Ovary (tissue), 9 donors: ENCODE data around the gene PHKA2. TPM values are rescaled to one million over a fixed set of nuclear protein-coding genes. Genes with fewer than 3 reads are reported as not detected.

Experiments
- DNase-seq, 5 donors: peaks; one replicate each; pipeline ENCODE4 v3.0.0-alpha.2; 2019 to 2020
- H3K27ac ChIP-seq, 2 donors: fragments of 200-600 bp; one replicate each; pipeline versions ENCODE4 v1.5.1 to v1.8.0; 2019 to 2022
- H3K27me3 ChIP-seq: fragments of 200-600 bp; one replicate; pipeline ENCODE4 v1.8.0; 2022
- H3K36me3 ChIP-seq: fragments of 200-600 bp; sonication (generic); one replicate; pipeline ENCODE4 v1.5.1; 2019
- H3K4me1 ChIP-seq: one replicate; pipeline ENCODE4 v1.8.1; 2013; ENCODE audit warnings: mild to moderate bottlenecking, moderate library complexity; ENCODE audit not compliant: insufficient read depth
- H3K4me3 ChIP-seq: fragments of 200-600 bp; sonication (generic); one replicate; pipeline ENCODE4 v1.5.1; 2017
- H3K9me3 ChIP-seq, 2 donors: fragments of 200-600 bp in 1 of 2; sonication (generic) in 1 of 2; one replicate each; pipeline versions ENCODE4 v1.5.1 to v1.8.1; 2013 to 2019; ENCODE audit warnings: mild to moderate bottlenecking in 1 of 2, moderate library complexity in 1 of 2
- CTCF ChIP-seq, 3 donors: fragments of 450-650 bp in 2 of 3; fragments of 200-600 bp in 1 of 3; IDR thresholded peaks; one replicate each; pipeline versions ENCODE4 v1.5.1 to v1.8.0; 2016 to 2022; ENCODE audit warnings: antibody characterized with exemption in 3 of 3, mild to moderate bottlenecking in 1 of 3
- EP300 ChIP-seq: sonication (generic); formaldehyde crosslinking; IDR thresholded peaks from one replicate; pipeline ENCODE4 v1.6.1; 2017; ENCODE audit warnings: antibody characterized with exemption
- POLR2A ChIP-seq: fragments of 450-650 bp; IDR thresholded peaks from one replicate; pipeline ENCODE4 v1.6.1; 2017; ENCODE audit warnings: antibody characterized with exemption, mild to moderate bottlenecking, moderate library complexity
- WGBS, 3 donors: extraction: QIAGEN DNeasy Blood & Tissue Kit in 1 of 3; methylation state at CpG; one replicate each; pipeline versions ENCODE4 v1.1.5 to v1.1.7; 2013 to 2017; 5-methylcytosine and 5-hydroxymethylcytosine counted together
- intact Hi-C, 4 donors: fragments of 100-400 bp; cut with DNase I; formaldehyde crosslinking; loops; one replicate each; pipeline versions ENCODE4 v1.11.0 to v1.15.1; 2022 to 2023
- polyA plus RNA-seq, 2 donors: library from polyadenylated mRNA; stranded (reverse); fragments of 200-250 nt in 1 of 2; fragments of 350-450 nt in 1 of 2; fragmentation: Illumina TruSeq in 1 of 2; extraction: RNeasy Lipid Tissue Mini Kit (QIAGEN cat#74804) in 1 of 2; gene quantifications; one replicate each; pipeline ENCODE4 v1.2.3, GENCODE V29; 2013 to 2014
- total RNA-seq, 7 donors: library from RNA; depleted of rRNA in 2 of 7; stranded (reverse); fragments of >200 nt in 2 of 7; fragmentation: NEBNext Ultra II Directional in 3 of 7; extraction: Animal tissue kit (Norgen Biotek cat#: 25700) in 3 of 7; gene quantifications; one replicate each; pipeline versions ENCODE4 v1.1.0 to v1.2.4, GENCODE V29; 2016 to 2023
- donor health status: DM: no; HTN: no; CAD: no; lungs with moderate emphysema.
- donor health status: DM: no; HTN: no; CAD: no.
- donor health status: Bipolar disorder and iron deficiency.
- donor health status: DM: yes; HTN: yes; CAD: no.
- donor health status: DM: no; HTN: no; CAD: no.
- donor health status: DM: yes; HTN: yes; CAD: no.

Gene PHKA2
- total and polyA plus RNA-seq, 9 donors, result 19.4 to 43.5 (median 32.9) TPM

DNA sequence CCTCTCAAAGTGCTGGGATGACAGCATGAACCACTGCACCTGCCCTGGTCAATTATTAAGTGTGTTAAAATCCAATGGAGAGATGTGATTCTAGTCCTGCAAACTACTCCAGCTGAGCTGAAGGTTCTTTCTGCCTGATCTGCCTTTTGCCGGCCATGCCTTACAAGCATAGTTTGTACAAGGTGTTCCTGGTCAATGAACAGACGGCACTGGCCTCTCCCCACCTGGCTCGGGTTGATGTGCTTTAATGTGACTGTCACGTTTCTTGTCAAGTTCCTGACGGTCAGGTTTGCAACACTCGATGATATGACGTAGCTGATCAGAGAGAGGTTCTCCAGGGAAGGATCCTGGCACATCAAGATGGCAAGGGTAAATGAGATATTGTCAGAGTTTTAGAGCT, 23.1 kb upstream of the PHKA2 start:
- no peaks in the 10 kb centered on the region for H3K4me1 ChIP-seq
- H3K4me3 ChIP-seq, result no peak overlapping the region
- no peaks in the 10 kb centered on the region for H3K27me3 ChIP-seq
- H3K36me3 ChIP-seq, result no peaks in the 10 kb centered on the region
- WGBS, 3 donors, result 74 to 79% (median 79%) methylated on average over 7 of the region's 7 CpGs
- no peaks in the 10 kb centered on the region for H3K9me3 ChIP-seq
- DNase-seq, result no peak
- H3K27ac ChIP-seq, result no peak overlapping the region
- TF ChIP-seq EP300 (no peak), POLR2A (no peak), CTCF (IDR thresholded peaks at IDR 0.05) (no peak)
- intact Hi-C loops, result no loop called here

DNA sequence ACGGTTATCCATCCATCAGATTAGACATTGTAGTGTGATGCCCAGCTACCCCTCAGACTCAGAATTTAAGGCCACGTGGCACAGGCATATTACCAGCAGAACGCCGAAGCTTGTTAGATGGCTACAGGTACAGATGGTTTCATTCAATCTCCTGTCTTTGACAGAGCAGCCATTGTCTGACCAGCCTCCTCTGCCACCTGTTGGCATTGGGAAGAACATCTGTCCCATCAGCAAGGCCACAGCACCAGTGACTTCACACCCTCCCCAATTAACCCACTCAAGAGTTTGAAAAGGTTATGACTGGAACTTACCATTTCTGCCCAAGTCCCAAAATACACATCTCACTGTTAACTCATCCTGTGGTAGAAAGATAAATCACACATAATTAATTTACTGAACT, 22.0 kb upstream of the PHKA2 start:
- Histone ChIP-seq H3K36me3 (no peaks in the 10 kb centered on the region), H3K27ac (no peak overlapping the region), H3K9me3 (no peaks in the 10 kb centered on the region), H3K27me3 (no peaks in the 10 kb centered on the region), H3K4me3 (no peak overlapping the region), H3K4me1 (no peaks in the 10 kb centered on the region)
- no peak for DNase-seq
- 70 to 81% (median 75%) methylated on average over 4 of the region's 4 CpGs for WGBS, 3 donors
- intact Hi-C loops, result no loop called here
- TF ChIP-seq POLR2A (no peak), CTCF (IDR thresholded peaks at IDR 0.05) (no peak), EP300 (no peak)

DNA sequence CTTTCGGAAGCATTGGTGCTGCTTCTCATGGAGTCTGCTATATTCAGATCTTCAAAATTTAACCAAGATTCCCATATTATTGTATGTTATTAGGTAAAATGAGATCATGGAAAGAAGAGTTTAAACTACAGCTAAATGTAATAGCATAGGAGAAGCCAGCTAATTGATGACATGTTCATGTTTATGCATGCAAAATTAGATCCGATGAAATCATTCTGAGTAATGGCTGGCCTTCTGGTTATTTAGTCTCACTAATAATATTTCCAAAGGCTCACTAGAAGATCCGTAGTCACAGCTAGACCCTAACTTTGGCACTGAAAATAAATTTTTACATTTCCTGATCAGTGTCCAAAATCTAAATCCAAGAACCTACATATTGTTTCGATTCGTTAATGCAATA, 19.8 kb upstream of the PHKA2 start:
- no peaks in the 10 kb centered on the region for H3K4me1 ChIP-seq
- no peak overlapping the region for H3K27ac ChIP-seq
- no peak for DNase-seq
- TF ChIP-seq POLR2A (no peak), CTCF (IDR thresholded peaks at IDR 0.05) (no peak)
- no peaks in the 10 kb centered on the region for H3K36me3 ChIP-seq
- 81 to 86% (median 85%) methylated on average over 5 of the region's 5 CpGs for WGBS, 3 donors
- no peaks in the 10 kb centered on the region for H3K27me3 ChIP-seq
- no peak overlapping the region for H3K4me3 ChIP-seq
- H3K9me3 ChIP-seq, result no peaks in the 10 kb centered on the region
- intact Hi-C loops, result no loop called here

- TF ChIP-seq POLR2A, result no peak
- no peak for TF ChIP-seq CTCF (IDR thresholded peaks at IDR 0.05)
- DNase-seq, result no peak
- Histone ChIP-seq H3K36me3 (no peaks in the 10 kb centered on the region), H3K9me3 (no peaks in the 10 kb centered on the region), H3K27me3 (no peaks in the 10 kb centered on the region), H3K4me3 (no peak overlapping the region), H3K4me1 (peaks cover 2% of the 10 kb centered on the region), H3K27ac (no peak overlapping the region)
- 23 to 48% (median 27%) methylated on average over 1 of the region's 1 CpG for WGBS, 3 donors
- intact Hi-C loops, result no loop called here
These were observed 14.7 kb upstream of the PHKA2 start for GRCh38 chrX:18998653-18999052.

DNA sequence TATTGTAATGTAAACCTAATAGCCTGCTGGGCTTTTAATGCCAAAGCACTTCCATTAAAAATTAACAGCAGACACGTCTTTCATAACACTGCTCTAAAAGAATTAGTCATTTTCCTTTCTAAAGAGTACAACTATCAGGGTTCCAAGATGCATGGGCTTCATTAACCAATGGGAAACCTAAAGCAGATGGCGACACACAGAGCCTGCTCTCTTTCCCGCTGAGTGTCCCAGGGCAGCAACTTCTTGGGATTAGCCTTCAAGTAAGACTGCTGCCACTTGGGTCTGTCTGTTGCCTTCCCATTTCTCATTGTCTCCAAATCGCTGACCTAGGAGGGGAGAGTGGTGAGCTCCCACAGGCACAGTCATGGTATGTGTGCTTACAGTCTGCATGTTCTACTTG, 14.0 kb upstream of the PHKA2 start:
- intact Hi-C loops, result no loop called here
- H3K27ac ChIP-seq, result no peak overlapping the region
- DNase-seq, result no peak
- H3K4me1 ChIP-seq, result peaks cover 2% of the 10 kb centered on the region
- H3K36me3 ChIP-seq, result no peaks in the 10 kb centered on the region
- H3K27me3 ChIP-seq, result no peaks in the 10 kb centered on the region
- WGBS, 3 donors, result 49 to 59% (median 51%) methylated on average over 4 of the region's 4 CpGs
- H3K4me3 ChIP-seq, result no peak overlapping the region
- H3K9me3 ChIP-seq, result no peaks in the 10 kb centered on the region
- no peak for TF ChIP-seq POLR2A
- TF ChIP-seq CTCF (IDR thresholded peaks at IDR 0.05), result no peak
- no peak for TF ChIP-seq EP300
